GM12801 (cell line): ENCODE measurements around the gene PACRG.

ENCODE experiments used
- TF ChIP-seq, protein P1 (sequence below): IDR thresholded peaks from one replicate; pipeline ENCODE4 v1.5.1; 2011; ENCODE audit warnings: control low read depth; ENCODE audit not compliant: insufficient read length; ENCODE audit errors: extremely low read depth

The PACRG gene

DNA sequence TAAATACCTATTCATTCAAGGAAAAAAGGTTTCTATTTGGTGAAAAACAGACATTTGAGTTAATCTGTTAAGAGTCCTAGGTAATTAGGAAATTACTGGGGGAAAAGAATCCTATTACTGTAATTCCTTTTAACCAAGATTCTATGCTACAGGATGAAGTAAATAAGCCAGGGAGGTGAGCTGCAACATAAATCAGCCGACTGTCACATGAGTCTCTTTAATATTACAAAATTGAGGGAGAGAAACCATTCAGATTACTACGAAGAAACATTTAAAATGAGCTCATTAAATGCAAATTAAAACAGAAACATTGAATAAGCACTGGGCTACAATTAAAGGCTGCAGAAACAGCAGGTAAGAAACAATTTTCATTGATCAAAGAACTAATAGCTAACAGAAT is 5.5 kb upstream of the PACRG start:
- TF ChIP-seq, protein P1, sequence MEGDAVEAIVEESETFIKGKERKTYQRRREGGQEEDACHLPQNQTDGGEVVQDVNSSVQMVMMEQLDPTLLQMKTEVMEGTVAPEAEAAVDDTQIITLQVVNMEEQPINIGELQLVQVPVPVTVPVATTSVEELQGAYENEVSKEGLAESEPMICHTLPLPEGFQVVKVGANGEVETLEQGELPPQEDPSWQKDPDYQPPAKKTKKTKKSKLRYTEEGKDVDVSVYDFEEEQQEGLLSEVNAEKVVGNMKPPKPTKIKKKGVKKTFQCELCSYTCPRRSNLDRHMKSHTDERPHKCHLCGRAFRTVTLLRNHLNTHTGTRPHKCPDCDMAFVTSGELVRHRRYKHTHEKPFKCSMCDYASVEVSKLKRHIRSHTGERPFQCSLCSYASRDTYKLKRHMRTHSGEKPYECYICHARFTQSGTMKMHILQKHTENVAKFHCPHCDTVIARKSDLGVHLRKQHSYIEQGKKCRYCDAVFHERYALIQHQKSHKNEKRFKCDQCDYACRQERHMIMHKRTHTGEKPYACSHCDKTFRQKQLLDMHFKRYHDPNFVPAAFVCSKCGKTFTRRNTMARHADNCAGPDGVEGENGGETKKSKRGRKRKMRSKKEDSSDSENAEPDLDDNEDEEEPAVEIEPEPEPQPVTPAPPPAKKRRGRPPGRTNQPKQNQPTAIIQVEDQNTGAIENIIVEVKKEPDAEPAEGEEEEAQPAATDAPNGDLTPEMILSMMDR = no peak

GRCh38 chr6:162722633-162723032 is 5.1 kb upstream of the PACRG start:
- TF ChIP-seq, protein P1 = no peak

GRCh38 chr6:162726947-162727321 is 840 bp upstream of the PACRG start:
- TF ChIP-seq, protein P1 = no peak

GRCh38 chr6:162728197-162728596 is 423 bp downstream of the PACRG start:
- TF ChIP-seq, protein P1 = no peak

- TF ChIP-seq, protein P1 = no peak
Observed at GRCh38 chr6:162728706-162729105, 932 bp downstream of the PACRG start.

GRCh38 chr6:162730502-162730901 is 2.7 kb downstream of the PACRG start:
- TF ChIP-seq, protein P1 = no peak

DNA sequence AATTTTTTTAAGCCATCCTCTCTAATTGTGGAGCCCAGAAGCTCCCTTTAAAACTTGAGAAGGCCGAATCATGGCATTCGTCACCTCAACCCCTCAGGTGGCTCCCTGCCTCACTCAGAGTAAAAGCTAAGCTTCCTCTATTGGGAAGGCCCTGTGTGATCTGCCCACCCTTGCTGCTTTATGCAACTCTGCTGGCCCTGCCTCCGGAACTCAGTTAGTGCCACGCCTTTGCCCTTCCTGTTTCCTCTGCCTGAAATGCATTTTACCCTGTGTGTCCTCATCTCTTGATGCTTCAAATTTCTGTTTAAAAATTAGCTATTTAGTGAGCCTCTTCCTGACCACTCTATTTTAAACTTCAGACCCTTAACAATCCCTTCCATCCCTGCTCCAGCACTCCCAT is 5.7 kb downstream of the PACRG start:
- TF ChIP-seq, protein P1 = no peak

DNA sequence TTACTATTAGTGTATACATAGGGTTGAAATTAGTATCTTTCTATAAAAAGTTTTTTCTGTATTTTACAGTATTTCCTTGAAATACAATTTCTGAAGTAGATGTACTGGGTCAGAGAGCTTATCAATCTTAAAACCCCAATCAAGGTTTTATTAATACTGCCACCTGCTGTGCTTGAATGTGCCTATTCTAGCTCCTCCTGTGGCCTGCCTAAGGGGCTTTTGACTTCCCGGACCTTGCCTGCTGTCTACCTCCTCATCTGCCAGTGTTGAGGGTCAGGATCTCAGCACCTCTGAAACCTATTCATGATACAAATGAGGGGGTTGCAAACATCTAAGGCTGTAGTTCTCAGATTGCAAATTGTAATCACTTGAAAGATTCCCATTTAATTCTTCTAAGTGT is 9.2 kb downstream of the PACRG start:
- TF ChIP-seq, protein P1 = no peak
